NT2/D1 (cell line): Measurements from ENCODE around the gene ITPKB.

Experiments used
- YY1 ChIP-seq: IDR thresholded peaks from 2 replicates; pipeline ENCODE4 v1.6.1; 2011; ENCODE audit not compliant: insufficient read length, insufficient read depth
- ZNF274 ChIP-seq: IDR thresholded peaks from 2 replicates; pipeline ENCODE4 v1.6.1; 2011; ENCODE audit warnings: mild to moderate bottlenecking, low read depth, low read length

GRCh38 chr1:226633541-226634165 lies 105.4 kb downstream of the ITPKB start:
- no peak for TF ChIP-seq YY1
- TF ChIP-seq ZNF274 = no peak
